ENCODE data around the gene DAB1. TPM values are rescaled to one million over a fixed set of nuclear protein-coding genes. Genes with fewer than 3 reads are reported as not detected.

Gene DAB1
- total RNA-seq, 2 experiments from 2014 or later = 0.52 to 0.61 TPM

DNA sequence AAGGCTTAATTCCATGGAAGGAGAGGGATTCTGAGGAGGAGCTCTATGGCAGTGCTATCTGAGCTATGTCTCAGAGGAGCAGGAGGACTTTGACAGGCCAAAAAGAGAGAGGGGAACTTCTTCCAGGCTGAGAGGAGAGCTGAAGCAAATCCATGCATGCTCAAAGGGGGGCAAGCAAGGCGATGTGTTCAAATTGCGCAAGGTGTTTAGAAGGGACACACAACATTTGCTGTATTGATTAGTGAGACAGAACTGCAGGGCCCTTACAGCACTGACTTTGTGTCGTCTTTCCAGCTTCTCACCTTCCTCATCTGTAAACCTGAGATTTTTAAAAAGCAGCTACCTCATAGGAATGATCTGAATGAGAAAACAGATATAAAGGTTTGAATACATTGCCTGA lies 145.3 kb downstream of the DAB1 start:
- ChIA-PET CTCF (no interaction called here), POLR2A (no interaction called here)
- TF ChIP-seq, protein P1, sequence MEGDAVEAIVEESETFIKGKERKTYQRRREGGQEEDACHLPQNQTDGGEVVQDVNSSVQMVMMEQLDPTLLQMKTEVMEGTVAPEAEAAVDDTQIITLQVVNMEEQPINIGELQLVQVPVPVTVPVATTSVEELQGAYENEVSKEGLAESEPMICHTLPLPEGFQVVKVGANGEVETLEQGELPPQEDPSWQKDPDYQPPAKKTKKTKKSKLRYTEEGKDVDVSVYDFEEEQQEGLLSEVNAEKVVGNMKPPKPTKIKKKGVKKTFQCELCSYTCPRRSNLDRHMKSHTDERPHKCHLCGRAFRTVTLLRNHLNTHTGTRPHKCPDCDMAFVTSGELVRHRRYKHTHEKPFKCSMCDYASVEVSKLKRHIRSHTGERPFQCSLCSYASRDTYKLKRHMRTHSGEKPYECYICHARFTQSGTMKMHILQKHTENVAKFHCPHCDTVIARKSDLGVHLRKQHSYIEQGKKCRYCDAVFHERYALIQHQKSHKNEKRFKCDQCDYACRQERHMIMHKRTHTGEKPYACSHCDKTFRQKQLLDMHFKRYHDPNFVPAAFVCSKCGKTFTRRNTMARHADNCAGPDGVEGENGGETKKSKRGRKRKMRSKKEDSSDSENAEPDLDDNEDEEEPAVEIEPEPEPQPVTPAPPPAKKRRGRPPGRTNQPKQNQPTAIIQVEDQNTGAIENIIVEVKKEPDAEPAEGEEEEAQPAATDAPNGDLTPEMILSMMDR (IDR thresholded peaks at IDR 0.05) = no peak
- no peak for ATAC-seq (ENCODE audit: poor library complexity)
- H3K36me3 Mint-ChIP-seq (ENCODE audit: low read depth) = no peaks in the 10 kb centered on the region
- Histone ChIP-seq H3K27me3 (ENCODE audit: control insufficient read depth in 1 of 2, insufficient read depth in 2 of 2, low read length in 2 of 2) (no peaks in the 10 kb centered on the region), H3K27ac (ENCODE audit: low read depth in 1 of 2, low read length in 2 of 2) (no peak overlapping the region), H3K4me3 (ENCODE audit: low read length) (no peak overlapping the region), H3K4me1 (ENCODE audit: insufficient read depth, low read length) (no peaks in the 10 kb centered on the region), H3K36me3 (ENCODE audit: insufficient read depth, low read length) (no peaks in the 10 kb centered on the region), H3K9me3 (ENCODE audit: control insufficient read depth in 1 of 2, insufficient read depth in 1 of 2, low read length in 2 of 2) (no peaks in the 10 kb centered on the region)
- no peaks in the 10 kb centered on the region for H3K4me1 Mint-ChIP-seq (ENCODE audit: low read depth)
- no peak overlapping the region for H3K27ac Mint-ChIP-seq
- no peak overlapping the region for H3K4me3 Mint-ChIP-seq
- intact Hi-C loops (cut with DNase I, micrococcal nuclease) = no loop called here
- peaks cover 10% of the 10 kb centered on the region for H3K27me3 Mint-ChIP-seq
- H3K9me3 Mint-ChIP-seq = peaks cover 2% of the 10 kb centered on the region
- DNase-seq = no peak

DNA sequence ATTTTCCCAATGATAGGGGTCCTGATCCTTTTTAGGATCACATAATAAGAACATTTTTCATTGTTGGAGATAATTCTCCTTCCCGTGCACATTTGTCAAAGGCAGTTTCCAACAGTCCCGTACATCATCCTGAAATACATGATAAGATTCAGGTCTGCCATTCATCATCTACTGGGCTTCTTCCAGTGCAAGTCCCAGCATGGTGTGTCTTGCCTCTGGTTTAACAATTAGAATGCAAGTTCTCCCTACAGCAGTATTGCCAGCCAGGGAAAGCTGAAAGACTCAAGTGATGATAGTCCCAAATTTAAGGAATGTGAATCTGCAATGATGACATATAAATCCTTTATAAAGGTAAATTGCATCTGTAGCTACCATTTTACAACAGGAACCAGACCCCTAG lies 146.2 kb downstream of the DAB1 start:
- no peak for ATAC-seq (ENCODE audit: poor library complexity)

DNA sequence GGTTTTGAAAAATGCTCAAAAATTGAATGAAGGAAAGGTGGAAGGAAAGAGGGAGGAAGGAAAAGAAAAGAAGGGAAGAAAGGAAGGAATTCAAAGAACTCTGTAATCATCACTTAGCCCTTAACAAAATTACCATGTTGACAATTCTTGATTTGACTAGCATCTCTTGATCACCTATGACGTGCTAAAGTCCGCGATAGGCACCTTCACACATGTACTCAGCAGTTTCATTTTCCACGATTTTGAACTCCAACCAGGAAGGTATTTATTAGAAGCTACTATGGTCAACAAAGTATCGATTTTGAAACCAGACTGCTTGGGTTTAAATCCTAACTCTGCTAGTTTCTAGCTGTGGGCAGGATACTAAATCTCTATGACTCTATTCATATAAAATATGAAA lies 146.9 kb downstream of the DAB1 start:
- Histone ChIP-seq H3K9me3 (ENCODE audit: control insufficient read depth in 1 of 2, insufficient read depth in 1 of 2, low read length in 2 of 2) (no peaks in the 10 kb centered on the region), H3K27me3 (ENCODE audit: control insufficient read depth in 1 of 2, insufficient read depth in 2 of 2, low read length in 2 of 2) (no peaks in the 10 kb centered on the region), H3K4me1 (ENCODE audit: insufficient read depth, low read length) (no peaks in the 10 kb centered on the region), H3K27ac (ENCODE audit: low read depth in 1 of 2, low read length in 2 of 2) (no peak overlapping the region), H3K4me3 (ENCODE audit: low read length) (no peak overlapping the region), H3K36me3 (ENCODE audit: insufficient read depth, low read length) (no peaks in the 10 kb centered on the region)
- intact Hi-C loops (cut with DNase I, micrococcal nuclease) = no loop called here
- ChIA-PET POLR2A (interaction anchor here (0.6 kb wide), 1 partner anchor 436 kb away, joined by 4 read pairs; no protein-coding TSS in a partner anchor), CTCF (no interaction called here)
- TF ChIP-seq, protein P1 (IDR thresholded peaks at IDR 0.05) = no peak
- H3K4me1 Mint-ChIP-seq (ENCODE audit: low read depth) = no peaks in the 10 kb centered on the region
- ATAC-seq (ENCODE audit: poor library complexity) (no peak), DNase-seq (no peak)
- H3K4me3 Mint-ChIP-seq = no peak overlapping the region
- no peak overlapping the region for H3K27ac Mint-ChIP-seq
- H3K27me3 Mint-ChIP-seq = peaks cover 10% of the 10 kb centered on the region
- H3K36me3 Mint-ChIP-seq (ENCODE audit: low read depth) = no peaks in the 10 kb centered on the region
- peaks cover 2% of the 10 kb centered on the region for H3K9me3 Mint-ChIP-seq

More for the DNA sequence above, 146.2 kb downstream of the DAB1 start:
- TF ChIP-seq, protein P1 (IDR thresholded peaks at IDR 0.05) = no peak
- Mint-ChIP-seq H3K4me3 (no peak overlapping the region), H3K9me3 (peaks cover 2% of the 10 kb centered on the region), H3K27me3 (peaks cover 10% of the 10 kb centered on the region), H3K36me3 (ENCODE audit: low read depth) (no peaks in the 10 kb centered on the region), H3K27ac (no peak overlapping the region), H3K4me1 (ENCODE audit: low read depth) (no peaks in the 10 kb centered on the region)
- no peaks in the 10 kb centered on the region for H3K36me3 ChIP-seq (ENCODE audit: insufficient read depth, low read length)
- POLR2A ChIA-PET = interaction anchor here (0.6 kb wide), 1 partner anchor 436 kb away, joined by 4 read pairs; no protein-coding TSS in a partner anchor
- intact Hi-C loops (cut with DNase I, micrococcal nuclease) = no loop called here
- no peaks in the 10 kb centered on the region for H3K4me1 ChIP-seq (ENCODE audit: insufficient read depth, low read length)
- DNase-seq = no peak
- H3K4me3 ChIP-seq (ENCODE audit: low read length) = no peak overlapping the region
- no peaks in the 10 kb centered on the region for H3K27me3 ChIP-seq (ENCODE audit: control insufficient read depth in 1 of 2, insufficient read depth in 2 of 2, low read length in 2 of 2)
- CTCF ChIA-PET = no interaction called here
- H3K9me3 ChIP-seq (ENCODE audit: control insufficient read depth in 1 of 2, insufficient read depth in 1 of 2, low read length in 2 of 2) = no peaks in the 10 kb centered on the region
- H3K27ac ChIP-seq (ENCODE audit: low read depth in 1 of 2, low read length in 2 of 2) = no peak overlapping the region

Data from CD4-positive, alpha-beta T cell (primary cell).